ENCODE results near the gene LRRC14B.

DNA sequence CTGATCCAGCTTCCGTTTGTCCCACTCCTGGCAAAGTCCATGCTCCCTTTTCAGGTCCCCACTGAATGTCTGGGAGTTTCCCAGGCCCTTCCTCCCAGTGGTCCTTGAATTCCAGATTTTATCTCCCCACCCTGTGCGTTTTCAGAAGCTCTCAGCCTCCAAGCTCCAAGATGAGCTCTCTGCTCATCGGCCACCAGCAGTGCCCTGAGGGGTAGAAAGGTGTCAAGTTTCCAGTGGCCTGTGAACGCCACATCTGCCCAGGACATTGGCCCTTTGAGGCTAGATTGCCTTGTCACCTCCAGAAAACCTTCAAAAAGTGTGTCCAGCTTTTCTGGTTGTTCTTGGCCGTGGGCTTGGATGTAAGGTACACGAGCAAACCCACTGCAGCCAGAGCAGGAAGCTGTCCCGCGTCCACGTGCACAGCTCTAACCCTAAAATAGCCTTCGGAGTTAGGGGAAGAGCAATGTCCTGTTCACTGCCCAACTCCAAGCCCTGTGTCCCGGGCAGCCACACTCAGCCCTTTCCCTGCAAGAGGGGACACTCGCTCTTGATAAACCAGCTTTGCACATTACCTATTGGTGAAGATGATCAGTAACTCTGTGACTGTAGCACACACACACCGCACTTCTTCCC lies 10.9 kb upstream of the LRRC14B start:
- TF ChIP-seq, protein P1, sequence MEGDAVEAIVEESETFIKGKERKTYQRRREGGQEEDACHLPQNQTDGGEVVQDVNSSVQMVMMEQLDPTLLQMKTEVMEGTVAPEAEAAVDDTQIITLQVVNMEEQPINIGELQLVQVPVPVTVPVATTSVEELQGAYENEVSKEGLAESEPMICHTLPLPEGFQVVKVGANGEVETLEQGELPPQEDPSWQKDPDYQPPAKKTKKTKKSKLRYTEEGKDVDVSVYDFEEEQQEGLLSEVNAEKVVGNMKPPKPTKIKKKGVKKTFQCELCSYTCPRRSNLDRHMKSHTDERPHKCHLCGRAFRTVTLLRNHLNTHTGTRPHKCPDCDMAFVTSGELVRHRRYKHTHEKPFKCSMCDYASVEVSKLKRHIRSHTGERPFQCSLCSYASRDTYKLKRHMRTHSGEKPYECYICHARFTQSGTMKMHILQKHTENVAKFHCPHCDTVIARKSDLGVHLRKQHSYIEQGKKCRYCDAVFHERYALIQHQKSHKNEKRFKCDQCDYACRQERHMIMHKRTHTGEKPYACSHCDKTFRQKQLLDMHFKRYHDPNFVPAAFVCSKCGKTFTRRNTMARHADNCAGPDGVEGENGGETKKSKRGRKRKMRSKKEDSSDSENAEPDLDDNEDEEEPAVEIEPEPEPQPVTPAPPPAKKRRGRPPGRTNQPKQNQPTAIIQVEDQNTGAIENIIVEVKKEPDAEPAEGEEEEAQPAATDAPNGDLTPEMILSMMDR (IDR thresholded peaks at IDR 0.05): no peak
- no peak for TF ChIP-seq POLR2A (IDR thresholded peaks at IDR 0.05)

Measured in testis (tissue), 2 donors.